ENCODE data around the gene SEPTIN6.

Gene SEPTIN6

GRCh38 chrX:119647552-119648420 is 45.2 kb downstream of the SEPTIN6 start:
- peak; percentile 69 for DNase-seq

- DNase-seq: no peak
These were observed 45.9 kb downstream of the SEPTIN6 start for GRCh38 chrX:119647089-119647488.

- peak; percentile 26 for DNase-seq
These were observed 46.5 kb downstream of the SEPTIN6 start for GRCh38 chrX:119646515-119646914.

GRCh38 chrX:119643696-119644095 is 49.3 kb downstream of the SEPTIN6 start:
- DNase-seq: no peak
